HG03159 (cell line): ENCODE results near the gene ALOXE3.
A peak's percentile ranks its signal among the peaks of the same experiment; 100 is the strongest.
"Not testable (repeated sequence)": the region's sequence is repeated elsewhere in the genome, so short reads cannot be mapped to it uniquely, and the experiment has no call there.

Experiments used
- ATAC-seq: cut with Tn5 transposase; IDR thresholded peaks from one replicate; pipeline ENCODE4 v1.9.1; 2021; ENCODE audit warnings: mild to moderate bottlenecking, moderate library complexity; ENCODE audit not compliant: unreplicated experiment

The ALOXE3 gene

DNA sequence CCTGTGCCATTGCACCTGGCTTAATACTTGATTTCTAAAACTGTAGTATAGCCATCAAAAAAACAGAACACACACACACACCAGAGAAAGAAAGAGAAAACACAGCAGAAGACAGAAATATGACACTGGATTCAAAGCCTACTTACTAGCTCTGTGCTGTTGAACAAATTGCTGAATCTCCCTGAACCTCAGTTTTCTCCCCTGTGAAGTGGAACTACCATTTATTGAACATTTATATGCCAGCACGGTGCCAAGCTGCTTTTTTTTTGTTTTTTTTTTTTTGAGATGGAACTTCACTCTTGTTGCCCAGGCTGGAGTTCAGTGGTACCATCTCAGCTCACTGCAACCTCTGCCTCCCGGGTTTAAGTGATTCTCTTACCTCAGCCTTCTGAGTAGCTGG is 17.6 kb downstream of the ALOXE3 start:
- ATAC-seq = no peak

DNA sequence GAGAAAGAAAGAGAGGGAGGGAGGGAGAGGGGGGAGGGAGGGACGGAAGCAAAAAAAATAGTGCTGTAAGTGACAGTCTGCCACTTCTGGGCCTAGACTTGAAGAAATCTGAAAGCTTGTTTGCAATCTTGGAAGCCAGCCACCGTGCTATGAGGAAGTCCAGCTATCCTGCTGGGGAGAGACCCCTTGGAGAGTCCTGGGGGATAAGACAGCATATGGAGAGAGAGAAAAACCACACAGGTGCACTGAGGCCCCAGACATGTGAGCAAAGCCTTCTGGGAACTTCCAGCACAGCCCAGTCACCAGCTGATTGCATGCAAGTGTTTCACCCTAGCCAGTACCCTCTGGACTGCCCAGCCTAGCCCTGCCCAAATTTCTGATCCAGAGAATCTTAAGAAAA is 18.2 kb downstream of the ALOXE3 start:
- no peak for ATAC-seq

DNA sequence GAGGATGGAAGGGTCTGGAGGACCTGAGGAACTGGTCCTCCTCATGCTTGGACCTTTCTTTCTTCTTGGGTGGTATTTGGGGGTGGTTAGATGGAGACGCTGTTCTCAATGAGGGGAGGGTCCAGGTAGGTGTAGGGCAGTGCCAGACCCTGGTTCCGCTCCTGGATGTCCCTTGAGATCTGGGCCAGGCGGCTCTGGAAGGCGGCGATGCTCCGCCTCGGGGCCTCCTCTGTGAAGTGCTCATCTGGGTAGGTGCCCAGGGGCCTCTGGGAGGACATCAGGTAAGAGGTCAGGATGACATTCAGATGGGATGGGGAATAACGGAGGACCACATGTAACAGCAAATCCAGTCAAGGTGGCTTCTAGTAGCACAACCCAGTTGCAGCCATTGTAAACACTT is 21.8 kb downstream of the ALOXE3 start:
- no peak for ATAC-seq

DNA sequence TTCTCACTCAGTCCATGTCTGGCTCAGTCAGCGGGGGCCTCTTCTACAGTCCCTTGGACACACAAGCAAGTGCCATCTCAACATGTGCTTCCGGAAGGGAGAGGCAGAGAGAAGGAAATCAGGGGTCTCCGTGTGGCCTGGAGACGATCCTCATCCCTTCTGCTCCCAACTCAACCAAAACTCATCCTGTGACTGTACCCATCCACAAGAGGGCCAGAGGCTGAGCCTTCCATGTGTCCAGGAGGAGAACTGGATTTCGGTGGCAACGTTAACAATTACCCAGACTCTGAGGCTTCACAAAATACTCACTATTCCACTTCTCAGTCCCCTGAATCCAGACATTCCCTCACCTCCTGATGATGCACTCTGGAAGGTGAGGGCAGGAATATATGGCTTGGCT is 23.0 kb downstream of the ALOXE3 start:
- no peak for ATAC-seq

DNA sequence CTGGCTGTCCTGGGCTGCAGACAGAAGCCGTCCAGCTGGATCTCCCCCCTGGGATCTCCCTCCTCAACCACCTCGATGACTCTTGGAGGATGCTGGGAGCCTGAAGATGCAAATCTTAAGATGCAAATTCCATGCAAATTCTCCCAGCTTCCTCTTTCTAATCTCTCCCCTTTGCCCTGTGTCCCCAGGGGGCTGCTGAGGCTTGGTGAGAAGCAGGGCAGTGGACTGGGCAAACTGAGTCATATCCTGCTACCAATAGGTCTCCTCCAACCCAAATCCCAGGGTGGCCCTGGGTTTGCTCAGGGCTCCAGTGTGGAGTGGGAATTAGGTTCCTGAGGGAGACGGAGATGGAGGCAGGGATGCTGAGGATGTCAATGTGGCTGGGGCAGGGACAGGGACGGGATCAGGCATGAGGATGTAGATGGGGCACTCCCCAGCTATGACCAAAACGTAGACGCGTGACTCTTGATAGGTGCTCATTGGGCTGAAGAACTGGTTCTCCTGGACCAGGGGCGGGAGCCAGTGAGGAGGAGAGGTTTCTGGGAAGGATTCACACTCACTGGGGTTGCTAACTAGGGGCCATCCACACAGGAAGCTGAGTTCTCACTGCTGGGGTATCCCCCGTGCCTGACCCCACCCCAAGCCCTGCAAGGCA is 27.2 kb downstream of the ALOXE3 start:
- ATAC-seq = no peak

DNA sequence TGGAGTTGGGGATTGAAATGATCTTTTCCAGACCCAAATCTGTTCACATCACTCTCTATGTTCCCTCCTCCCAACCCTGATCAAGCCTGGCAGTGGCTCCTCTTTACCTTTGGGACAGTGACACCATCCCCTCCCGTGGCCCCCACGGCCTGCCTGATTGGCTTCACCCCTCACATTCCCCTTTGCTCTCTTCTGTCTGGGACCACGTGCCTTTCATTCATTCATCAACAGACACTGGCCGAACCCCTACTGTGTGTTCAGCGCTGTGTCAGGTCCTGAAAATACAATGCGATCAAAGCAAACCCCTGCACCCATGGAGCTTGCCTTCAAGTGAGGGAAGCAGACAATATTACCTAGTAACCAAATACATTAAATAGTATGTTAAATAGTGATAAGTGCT is 28.6 kb downstream of the ALOXE3 start:
- ATAC-seq = no peak

DNA sequence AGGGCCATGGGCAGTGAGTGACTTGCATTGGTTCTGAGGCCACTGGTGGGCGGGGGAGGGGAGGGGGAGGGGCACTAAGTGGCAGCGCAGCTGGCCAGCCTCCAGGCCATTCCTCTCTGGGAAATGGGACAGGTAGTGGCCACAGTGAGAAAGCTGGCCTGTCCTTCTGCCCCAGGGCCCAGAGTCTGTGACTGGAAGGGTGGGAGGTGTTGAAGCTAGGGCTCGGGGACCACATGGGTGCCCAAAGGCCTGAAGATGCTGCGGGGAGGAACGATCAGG is 30.4 kb downstream of the ALOXE3 start:
- ATAC-seq = no peak

DNA sequence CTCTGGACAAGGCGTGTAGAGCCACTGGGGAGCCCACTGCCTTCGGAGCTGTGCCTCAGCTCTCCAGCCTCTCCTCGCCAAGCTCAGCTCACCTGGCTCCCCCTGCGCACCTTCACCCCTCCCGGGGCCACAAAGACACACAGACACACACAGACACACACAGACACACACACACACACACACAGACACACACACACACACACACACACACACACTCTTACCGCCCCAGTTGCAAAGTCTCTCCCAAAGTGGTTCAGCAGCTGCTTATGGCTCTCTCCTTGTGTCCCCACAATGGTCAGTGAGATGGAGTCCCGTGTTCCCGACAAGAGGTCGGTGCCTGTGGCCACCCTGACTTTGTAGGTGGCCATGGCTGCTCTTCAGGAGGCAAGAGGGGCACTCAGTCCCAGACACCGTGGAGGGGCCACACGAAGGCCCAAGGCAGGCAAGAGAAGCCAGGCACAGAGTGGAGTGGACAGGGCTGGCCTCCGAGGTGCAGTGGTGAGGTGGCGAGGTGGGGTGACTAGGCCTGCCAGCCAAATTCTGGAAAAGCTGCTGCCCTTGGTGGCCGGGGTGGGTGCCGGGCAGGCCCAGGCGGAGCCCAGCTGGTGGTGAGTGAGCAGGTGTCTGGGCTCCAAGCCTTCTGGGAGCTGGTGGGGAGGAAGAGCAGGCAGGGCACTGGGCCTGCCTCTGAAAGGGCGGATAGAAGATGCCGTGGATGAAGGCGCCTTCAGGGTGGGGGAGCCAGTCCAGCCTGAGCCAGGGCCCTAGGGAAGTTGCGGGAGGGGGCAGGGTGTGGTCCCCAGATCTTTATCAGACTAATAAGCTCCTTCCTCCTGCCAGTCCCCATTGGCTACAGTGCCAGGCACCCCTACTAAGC is 31.0 kb downstream of the ALOXE3 start, which contains the start of gene ALOX12B:
Gene ALOX12B (minus strand): TSS at position 642 of the 877 bp plus-strand sequence. CDS start 274 bp downstream, at position 368.
- no peak for ATAC-seq

DNA sequence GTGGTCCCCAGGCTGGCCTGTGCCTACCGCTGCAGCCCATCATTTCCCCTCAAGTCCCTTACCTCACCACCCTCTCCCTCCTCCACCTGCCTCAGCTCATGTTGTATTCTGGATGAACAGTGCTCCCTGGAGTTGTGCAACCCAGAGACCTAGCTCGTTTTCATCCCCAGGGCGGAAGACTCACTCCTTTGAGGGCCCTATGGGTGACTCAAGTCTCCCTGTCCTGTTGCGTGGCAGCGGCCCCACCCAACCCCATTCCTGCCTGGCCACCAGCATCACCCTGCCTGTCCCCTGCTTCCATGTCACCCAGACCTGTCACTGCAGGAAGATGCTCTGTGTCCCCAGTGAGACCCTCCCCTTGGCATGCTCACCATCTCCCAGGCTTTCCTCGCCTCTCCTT is 34.1 kb downstream of the ALOXE3 start:
- no peak for ATAC-seq

DNA sequence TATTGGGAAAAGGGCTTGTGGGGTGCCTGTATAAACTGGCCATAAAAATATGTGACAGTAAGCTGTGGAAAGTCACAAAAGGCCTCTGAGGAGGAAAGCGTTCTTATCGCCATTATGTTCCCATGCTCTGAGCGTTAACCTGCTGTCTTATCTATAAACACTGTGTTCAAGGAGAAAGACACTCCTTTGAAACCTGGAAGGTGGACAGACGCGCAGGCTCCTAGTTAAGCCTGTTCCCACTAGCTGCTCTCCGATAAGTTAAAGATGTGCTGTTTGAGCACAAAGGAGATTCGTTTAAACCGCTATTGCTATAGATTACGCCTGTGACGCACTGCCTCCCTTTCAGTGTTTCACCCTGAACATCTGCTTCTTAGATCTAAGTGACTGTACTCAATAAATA is 36.0 kb downstream of the ALOXE3 start:
- no peak for ATAC-seq

DNA sequence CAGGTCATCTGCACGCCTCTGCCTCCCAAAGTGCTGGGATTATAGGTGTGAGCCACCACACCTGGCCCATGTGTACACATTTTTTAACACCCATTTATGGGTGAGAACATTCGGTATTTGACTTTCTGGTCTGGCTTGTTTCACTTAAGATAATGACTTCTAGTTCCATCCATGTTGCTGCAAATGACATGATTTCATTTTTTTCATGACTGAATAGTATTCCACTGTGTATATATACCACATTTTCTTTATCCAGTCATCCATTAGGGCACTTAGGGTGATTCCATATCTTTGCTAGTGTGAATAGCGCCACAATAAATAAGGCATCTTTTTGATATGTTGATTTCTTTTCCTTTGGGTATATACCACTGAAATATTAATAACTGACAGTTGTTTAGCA is 36.4 kb downstream of the ALOXE3 start:
- no peak for ATAC-seq

DNA sequence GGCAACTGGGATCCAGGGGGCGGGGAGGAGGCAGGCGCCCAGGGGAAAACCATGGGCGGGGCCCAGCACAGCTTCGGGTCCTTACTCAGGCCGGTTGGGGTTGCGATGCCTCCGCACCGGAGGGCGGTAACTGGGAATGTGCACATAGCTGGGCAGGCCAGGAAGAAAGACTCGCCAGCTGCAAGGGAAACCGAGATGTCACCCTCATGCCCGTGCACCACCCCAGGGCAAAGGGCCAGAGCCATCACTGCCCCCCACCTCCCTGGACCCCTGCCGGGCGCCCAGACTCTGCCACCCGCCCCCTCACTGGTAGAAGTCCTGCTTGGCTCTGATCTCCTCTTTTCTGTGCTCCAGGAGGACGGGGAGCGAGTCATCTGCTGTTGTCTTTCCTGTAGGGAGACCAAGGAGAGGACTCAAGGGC is 37.5 kb downstream of the ALOXE3 start:
- ATAC-seq = no peak

DNA sequence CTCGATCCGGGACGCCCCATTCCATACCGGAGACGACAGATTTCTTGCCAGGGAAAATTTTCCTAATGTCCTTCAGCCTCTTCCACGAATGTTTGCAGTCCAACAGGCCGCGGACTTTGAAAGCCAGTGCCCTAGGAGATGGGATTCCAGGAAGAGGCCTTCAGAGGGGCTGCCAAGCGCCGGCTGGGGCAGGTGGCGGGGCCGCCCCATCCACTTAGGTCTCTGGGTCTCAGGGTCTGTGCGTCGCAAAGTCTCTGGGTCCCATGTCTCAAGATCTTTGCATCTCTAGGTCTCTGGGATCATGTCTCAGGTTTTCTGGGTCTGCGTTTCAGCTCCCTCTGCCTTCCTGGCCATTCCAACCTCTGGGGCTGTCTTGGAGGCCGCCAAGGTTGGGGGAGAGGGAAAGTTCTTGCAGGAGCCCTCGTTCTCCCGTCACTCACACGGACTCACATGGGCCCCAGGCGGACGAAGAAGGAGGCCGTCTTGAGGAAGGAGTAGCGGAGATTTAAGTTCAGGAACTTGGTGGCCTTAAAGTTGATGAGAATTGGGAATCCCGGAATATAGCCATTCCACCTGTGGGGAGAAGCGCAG is 38.0 kb downstream of the ALOXE3 start:
- no peak for ATAC-seq

DNA sequence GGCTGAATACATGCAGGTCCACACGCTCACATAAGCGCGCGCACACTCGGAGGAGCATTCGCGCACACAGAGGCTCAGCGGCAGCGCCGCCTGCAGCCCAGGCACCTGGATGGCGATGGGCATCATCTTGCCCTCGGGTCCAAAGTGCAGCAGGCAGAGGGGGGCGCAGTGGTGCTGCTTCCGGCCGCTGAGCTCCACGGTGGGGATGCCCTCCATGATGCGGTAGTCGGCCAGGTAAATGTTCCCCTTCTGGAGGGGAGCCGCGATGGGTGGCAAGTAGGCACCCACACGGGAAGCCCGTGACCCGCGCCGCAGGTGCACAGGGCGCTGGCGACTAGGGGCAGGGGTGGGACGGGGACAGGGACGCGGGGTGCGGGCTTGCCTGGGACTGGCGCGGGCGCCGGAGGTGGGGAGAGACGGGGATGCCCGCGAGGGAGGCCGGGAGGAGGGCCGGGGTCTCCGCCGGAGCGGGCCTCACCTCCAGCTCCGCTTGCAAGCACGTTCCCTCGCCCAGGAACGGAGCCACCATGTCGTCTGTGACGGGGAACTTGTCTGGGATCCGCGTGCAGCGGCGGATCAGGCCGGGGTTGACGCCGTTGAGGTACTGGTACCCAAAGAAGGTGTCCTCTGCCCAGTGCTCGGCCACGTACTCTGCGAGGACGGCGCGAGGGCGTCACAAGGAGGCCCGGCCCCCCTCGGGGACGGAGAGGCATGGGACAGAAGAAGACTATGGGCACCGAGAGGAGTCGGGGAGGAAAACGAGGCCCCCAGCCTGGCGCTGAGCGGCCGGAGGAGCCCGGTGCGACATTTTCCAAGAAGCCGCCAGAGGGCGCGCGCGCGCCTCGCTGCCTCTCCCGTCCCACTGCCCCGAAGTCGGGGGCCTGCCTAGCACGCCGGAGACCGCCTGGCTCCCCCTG is 38.8 kb downstream of the ALOXE3 start:
- peak; percentile 62 for ATAC-seq

DNA sequence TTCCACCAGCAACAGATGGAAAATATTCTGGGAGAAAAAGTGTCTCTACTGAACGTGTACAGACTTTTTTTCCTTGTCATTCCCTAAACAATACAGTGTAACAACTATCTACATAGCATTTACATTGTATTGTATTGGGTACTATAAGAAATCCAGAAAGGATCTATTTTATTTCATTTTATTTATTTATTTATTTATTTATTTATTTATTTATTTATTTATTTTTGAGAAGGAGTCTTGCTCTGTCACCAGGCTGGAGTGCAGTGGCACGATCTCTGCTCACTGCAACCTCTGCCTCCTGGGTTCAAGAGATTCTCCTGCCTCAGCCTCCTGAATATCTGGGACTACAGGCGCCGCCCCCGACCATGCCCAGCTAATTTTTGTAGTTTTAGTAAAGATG is 40.4 kb downstream of the ALOXE3 start:
- ATAC-seq = not testable (repeated sequence)

DNA sequence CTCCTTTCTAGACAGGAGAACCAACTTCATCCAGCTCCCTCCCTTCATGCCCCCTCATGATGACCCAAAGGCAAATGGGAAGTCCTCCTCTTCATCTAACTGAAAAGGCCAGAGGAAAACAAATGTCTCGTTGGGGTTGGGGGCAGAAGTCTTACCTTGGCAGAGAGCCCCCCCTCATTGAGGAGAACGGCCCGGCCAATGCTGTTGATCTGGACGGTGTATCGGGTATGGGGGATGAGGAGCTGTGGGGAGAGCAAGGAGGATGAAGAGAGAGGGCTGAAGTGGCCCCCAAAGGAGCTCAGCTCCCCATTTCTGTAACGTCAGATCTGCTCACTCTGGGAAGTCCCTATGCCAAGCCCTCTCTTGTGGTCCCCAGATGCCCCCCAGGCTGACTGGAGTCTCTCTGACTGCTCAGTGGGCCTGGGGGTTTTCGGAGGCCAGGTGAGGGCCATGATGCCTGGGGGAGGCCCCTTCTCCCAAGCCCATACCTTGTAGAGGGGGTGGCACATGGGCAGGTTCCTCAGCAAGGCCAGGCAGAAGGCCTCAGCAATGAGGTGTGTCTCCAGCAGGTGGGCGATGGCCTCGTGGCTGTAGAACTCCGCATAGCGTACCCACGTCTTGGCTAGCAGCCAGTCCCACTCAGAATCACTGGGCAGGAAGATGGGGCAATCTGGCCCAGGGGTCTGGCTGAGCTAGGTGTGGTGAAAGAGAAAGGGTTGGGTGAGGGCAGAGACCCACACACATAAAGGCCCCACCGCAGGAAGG is 41.6 kb downstream of the ALOXE3 start:
- no peak for ATAC-seq

DNA sequence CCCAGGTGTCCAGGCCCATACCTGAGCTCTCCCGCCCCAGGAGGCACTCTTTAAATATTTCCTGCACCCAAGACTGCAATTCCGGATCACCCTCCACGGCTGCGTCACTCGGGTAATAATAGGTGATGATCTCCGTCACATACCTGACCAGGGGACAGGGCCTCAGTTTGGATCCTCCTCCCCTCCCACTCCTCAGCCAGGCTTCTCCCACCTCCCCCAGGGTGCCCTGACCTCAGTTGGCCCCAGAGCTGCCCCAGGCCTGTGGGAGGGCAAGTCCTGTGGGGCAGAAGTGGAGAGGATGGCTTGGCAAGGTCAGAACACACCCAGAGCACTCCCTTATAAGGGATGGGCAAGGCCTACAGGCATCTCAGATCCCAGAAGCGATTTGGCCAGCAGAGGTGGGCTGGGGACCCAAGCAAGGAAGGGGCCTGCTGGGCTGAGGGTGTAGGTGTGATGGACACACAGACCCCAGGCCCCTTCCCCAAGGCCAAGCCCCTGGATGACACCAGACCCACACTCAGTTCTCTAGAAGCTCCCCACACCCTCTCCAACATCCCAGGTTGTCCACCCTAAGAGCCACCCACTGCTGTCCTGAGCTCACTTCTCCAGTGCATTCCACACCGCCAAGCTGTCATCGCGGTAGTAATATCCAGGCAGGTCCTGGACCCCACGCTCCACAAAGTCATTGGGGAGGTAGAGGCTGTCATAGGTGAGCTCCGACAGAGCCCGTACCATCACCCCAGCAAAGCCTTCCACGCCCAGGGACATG is 42.6 kb downstream of the ALOXE3 start:
- no peak for ATAC-seq

DNA sequence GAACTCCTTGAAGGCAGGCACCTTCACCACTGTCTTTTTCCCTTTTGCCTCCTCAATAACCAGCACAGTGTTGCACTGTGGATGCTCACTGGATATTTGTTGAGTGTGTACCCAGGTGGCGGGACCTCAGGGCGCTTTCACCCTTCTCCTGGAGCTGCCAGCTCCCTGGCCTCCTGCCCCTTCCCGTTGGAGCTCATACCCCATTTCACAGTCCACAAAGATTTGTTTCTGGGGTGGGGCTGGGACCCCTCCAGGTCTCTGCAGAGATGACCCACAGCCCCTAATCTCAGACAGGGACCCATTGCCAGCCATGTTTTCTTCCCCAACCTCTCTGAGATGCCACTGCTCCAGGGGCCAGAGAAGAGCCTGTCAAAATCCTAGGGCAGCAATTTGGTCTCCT is 43.2 kb downstream of the ALOXE3 start:
- no peak for ATAC-seq

DNA sequence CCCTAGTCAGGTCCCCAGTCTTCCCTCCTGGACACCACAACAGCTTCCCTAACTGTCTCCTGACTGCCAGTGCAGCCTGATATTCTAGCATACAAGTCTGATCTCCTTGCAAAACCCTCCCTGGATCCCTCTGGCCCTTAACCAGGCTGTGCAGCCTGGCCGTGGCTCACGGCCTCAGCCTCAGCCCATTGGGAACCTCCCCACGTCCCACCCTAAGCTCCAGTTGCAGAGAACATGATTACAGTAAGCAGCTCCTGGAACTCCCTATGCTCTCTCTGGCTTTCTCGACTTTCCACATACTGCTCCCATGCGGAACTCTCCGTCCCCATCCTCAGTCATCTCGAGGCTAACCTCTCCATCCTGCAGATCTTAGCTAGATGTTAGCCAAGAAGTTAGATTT is 43.8 kb downstream of the ALOXE3 start:
- no peak for ATAC-seq
